Psoas muscle (tissue), 8 donors: Measurements from ENCODE around the gene CACNG3. TPM values are rescaled to one million over a fixed set of nuclear protein-coding genes. Genes with fewer than 3 reads are reported as not detected.
"Not testable (repeated sequence)": the region's sequence is repeated elsewhere in the genome, so short reads cannot be mapped to it uniquely, and the experiment has no call there.

Source experiments
- ATAC-seq, 4 donors: fragments of 200-7000 bp; cut with Tn5 transposase; one replicate each; pipeline ENCODE4 v1.9.1; 2020; ENCODE audit warnings: moderate library complexity in 3 of 4, mild to moderate bottlenecking in 2 of 4
- DNase-seq, 2 donors: peaks; one replicate each; pipeline ENCODE4 v3.0.0-alpha.2; 2020
- H3K27ac ChIP-seq: fragments of 200-600 bp; one replicate; pipeline ENCODE4 v1.8.0; 2022
- H3K27me3 ChIP-seq, 3 donors: fragments of 200-600 bp in 1 of 3; one replicate each; pipeline versions ENCODE4 v1.6.1 to v1.8.0; 2013 to 2022; ENCODE audit warnings: low read length in 2 of 3, mild to moderate bottlenecking in 2 of 3, moderate library complexity in 1 of 3; ENCODE audit not compliant: insufficient read depth in 3 of 3
- H3K36me3 ChIP-seq, 2 donors: fragments of 200-600 bp in 1 of 2; one replicate each; pipeline versions ENCODE4 v1.6.1 to v1.8.0; 2013 to 2022; ENCODE audit warnings: low read depth in 1 of 2, mild to moderate bottlenecking in 1 of 2, moderate library complexity in 1 of 2; ENCODE audit not compliant: insufficient read depth in 1 of 2
- H3K4me1 ChIP-seq: fragments of 200-600 bp; one replicate; pipeline ENCODE4 v1.8.0; 2022
- H3K4me3 ChIP-seq: fragments of 200-600 bp; one replicate; pipeline ENCODE4 v1.8.0; 2022; ENCODE audit warnings: mild to moderate bottlenecking
- H3K9me3 ChIP-seq: fragments of 200-600 bp; one replicate; pipeline ENCODE4 v1.8.0; 2022
- WGBS, 3 donors: extraction: QIAGEN DNeasy Blood & Tissue Kit; methylation state at CpG; one replicate each; pipeline versions ENCODE4 v1.1.6 to v1.1.7; 2013; 5-methylcytosine and 5-hydroxymethylcytosine counted together
- intact Hi-C, 2 donors: fragments of 100-400 bp; cut with DNase I; formaldehyde crosslinking; loops; one replicate each; pipeline versions ENCODE4 v1.11.0 to v1.14.2; 2022
- polyA plus RNA-seq, 3 donors: library from polyadenylated mRNA; stranded (reverse); fragments of 200-250 nt; gene quantifications; one replicate each; pipeline ENCODE4 v1.2.3, GENCODE V29; 2013
- total RNA-seq, 4 donors: library from RNA; stranded (reverse); fragmentation: NEBNext Ultra II Directional in 2 of 4; extraction: Animal tissue kit (Norgen Biotek cat#: 25700) in 2 of 4; gene quantifications; one replicate each; pipeline versions ENCODE4 v1.2.1 to v1.2.4, GENCODE V29; 2021 to 2023
- TF ChIP-seq, protein P1 (sequence below): fragments of 200-600 bp; IDR thresholded peaks from one replicate; pipeline ENCODE4 v1.8.0; 2022; ENCODE audit warnings: antibody characterized with exemption
- donor health status: healthy with polysubstance abuse.
- donor health status: DM: no; HTN: no; CAD: no; lungs with moderate emphysema.
- donor health status: Bipolar disorder and iron deficiency.
- donor health status: healthy.
- donor health status: DM: yes; HTN: yes; CAD: no.
- donor health status: DM: no; HTN: no; CAD: no.
- donor health status: DM: no; HTN: no; CAD: no.
- donor health status: DM: yes; HTN: yes; CAD: no.

CACNG3 gene
- total and polyA plus RNA-seq, 7 donors = 0.03 TPM; not detected in 6

DNA sequence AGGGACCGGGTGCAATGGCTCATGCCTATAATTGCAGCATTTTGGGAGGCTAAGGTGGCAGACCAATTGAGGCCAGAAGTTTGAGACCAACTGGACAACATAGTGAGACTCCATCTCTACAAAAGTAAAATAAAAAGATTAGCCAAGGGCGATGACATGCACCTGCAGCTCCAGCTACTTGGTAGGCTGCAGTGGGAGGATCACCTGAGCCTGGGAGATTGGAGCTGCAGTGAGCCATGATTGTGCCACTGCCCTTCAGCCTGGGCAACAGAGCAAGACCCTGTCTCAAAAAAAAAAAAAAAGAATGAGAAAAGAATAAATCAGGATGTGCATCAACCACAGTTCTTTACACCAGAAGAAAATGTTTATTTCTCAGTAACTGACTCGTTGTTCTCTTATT is 76.0 kb downstream of the CACNG3 start:
- WGBS, 3 donors = 73 to 80% (median 74%) methylated on average over 3 of the region's 3 CpGs
- no peaks in the 10 kb centered on the region for H3K9me3 ChIP-seq
- H3K36me3 ChIP-seq = no peaks in the 10 kb centered on the region
- no peak overlapping the region for H3K27ac ChIP-seq
- intact Hi-C loops = no loop called here
- TF ChIP-seq, protein P1, sequence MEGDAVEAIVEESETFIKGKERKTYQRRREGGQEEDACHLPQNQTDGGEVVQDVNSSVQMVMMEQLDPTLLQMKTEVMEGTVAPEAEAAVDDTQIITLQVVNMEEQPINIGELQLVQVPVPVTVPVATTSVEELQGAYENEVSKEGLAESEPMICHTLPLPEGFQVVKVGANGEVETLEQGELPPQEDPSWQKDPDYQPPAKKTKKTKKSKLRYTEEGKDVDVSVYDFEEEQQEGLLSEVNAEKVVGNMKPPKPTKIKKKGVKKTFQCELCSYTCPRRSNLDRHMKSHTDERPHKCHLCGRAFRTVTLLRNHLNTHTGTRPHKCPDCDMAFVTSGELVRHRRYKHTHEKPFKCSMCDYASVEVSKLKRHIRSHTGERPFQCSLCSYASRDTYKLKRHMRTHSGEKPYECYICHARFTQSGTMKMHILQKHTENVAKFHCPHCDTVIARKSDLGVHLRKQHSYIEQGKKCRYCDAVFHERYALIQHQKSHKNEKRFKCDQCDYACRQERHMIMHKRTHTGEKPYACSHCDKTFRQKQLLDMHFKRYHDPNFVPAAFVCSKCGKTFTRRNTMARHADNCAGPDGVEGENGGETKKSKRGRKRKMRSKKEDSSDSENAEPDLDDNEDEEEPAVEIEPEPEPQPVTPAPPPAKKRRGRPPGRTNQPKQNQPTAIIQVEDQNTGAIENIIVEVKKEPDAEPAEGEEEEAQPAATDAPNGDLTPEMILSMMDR = no peak
- no peaks in the 10 kb centered on the region for H3K27me3 ChIP-seq
- H3K4me1 ChIP-seq = no peaks in the 10 kb centered on the region
- ATAC-seq (no peak), DNase-seq (no peak)
- H3K4me3 ChIP-seq = no peak overlapping the region

DNA sequence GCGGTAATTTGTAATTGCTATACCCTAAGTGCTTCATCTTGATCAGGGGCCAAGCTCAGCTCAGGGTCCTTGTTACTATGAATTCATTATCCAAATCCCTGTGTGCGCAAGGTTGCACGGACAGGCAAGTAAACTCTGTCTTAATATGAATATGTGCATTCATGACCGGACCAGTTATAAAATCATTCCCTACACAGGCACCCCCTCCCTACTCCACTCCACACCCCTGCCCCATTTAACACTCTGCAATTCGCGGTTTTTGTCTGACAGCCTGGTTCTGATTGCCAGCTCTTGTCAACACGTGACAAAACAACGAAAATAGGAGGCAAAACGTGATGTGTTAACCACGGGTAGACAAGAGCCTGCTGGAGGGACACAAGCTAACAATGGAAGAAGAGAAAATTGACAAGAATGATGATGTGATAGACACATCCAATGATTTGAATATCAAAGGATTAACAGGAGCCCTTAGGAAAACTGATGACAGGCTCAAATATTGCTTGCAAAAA is 76.5 kb downstream of the CACNG3 start:
- intact Hi-C loops = no loop called here
- DNase-seq = no peak
- TF ChIP-seq, protein P1 = no peak

DNA sequence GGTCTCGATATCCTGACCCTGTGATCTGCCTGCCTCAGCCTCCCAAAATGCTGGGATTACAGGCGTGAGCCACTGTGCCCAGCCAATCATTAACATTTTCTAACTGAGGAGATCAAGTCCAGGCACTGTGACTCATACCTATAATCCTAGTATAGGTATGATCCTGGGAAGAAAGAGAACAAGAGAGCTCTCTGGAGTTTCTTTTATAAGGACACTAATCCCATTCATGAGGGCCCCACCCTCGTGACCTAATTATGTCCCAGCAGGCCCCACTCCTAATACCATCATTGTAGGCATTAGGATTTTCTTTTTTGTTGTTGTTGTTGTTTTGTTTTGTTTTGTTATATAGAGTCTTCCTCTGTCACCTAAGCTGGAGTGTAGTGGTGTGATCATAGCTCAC is 80.4 kb downstream of the CACNG3 start:
- ATAC-seq = no peak
- no peaks in the 10 kb centered on the region for H3K36me3 ChIP-seq
- H3K9me3 ChIP-seq = no peaks in the 10 kb centered on the region
- TF ChIP-seq, protein P1 = no peak
- no peaks in the 10 kb centered on the region for H3K27me3 ChIP-seq
- no peak overlapping the region for H3K4me3 ChIP-seq
- WGBS, 3 donors = 75 to 78% (median 78%) methylated on average over 3 of the region's 3 CpGs
- intact Hi-C loops = no loop called here
- H3K4me1 ChIP-seq = no peaks in the 10 kb centered on the region
- H3K27ac ChIP-seq = no peak overlapping the region
- no peak for DNase-seq

More for the DNA sequence above, 76.5 kb downstream of the CACNG3 start:
- H3K9me3 ChIP-seq = no peaks in the 10 kb centered on the region
- no peak for ATAC-seq
- no peak overlapping the region for H3K27ac ChIP-seq
- no peaks in the 10 kb centered on the region for H3K36me3 ChIP-seq
- H3K27me3 ChIP-seq = no peaks in the 10 kb centered on the region
- no peak overlapping the region for H3K4me3 ChIP-seq
- no peaks in the 10 kb centered on the region for H3K4me1 ChIP-seq
- WGBS, 3 donors = 73 to 79% (median 76%) methylated on average over 10 of the region's 10 CpGs

DNA sequence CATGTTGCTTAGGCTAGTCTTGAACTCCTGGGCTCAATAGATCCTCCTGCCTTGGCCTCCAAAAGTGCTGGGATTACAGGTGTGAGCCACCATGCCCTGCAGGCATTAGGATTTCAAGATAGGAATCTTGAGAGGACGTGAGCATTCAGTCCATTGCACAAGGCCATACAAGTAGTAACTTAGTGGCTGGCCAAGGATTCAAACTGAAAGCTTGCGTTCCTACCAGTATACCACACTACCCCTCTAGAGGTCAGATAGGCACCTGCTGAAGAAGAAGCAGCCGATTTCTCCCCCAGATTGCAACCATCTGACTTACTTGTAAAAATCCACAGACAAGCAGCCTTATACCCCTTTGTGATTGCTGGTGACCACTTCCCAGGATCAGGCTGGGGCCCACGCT is 80.9 kb downstream of the CACNG3 start:
- no peaks in the 10 kb centered on the region for H3K36me3 ChIP-seq
- DNase-seq = no peak
- 66 to 74% (median 73%) methylated on average over 4 of the region's 4 CpGs for WGBS, 3 donors
- no peaks in the 10 kb centered on the region for H3K9me3 ChIP-seq
- TF ChIP-seq, protein P1 = no peak
- no peak for ATAC-seq
- intact Hi-C loops = no loop called here
- H3K4me1 ChIP-seq = no peaks in the 10 kb centered on the region
- H3K27me3 ChIP-seq = no peaks in the 10 kb centered on the region
- H3K27ac ChIP-seq = no peak overlapping the region
- no peak overlapping the region for H3K4me3 ChIP-seq

DNA sequence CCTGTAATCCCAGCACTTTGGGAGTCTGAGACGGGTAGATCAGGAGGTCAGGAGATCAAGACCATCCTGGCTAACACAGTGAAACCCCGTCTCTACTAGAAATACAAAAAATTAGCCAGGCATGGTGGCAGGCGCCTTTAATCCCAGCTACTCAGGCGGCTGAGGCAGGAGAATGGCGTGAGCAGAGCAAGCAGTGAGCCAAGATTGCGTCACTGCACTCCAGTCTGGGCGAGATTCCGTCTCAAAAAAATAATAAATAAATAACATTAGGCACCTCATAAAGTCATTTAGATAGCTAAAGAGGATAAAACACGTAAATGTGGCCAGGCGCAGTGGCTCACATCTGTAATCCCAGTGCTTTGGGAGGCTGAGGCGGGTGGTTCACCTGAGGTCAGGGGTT is 87.7 kb downstream of the CACNG3 start:
- intact Hi-C loops, ATAC-seq: not testable (repeated sequence)
- WGBS, 3 donors = 75 to 82% (median 81%) methylated on average over 11 of the region's 11 CpGs

More for the DNA sequence above, 87.7 kb downstream of the CACNG3 start:
- H3K9me3 ChIP-seq, H3K4me3 ChIP-seq, H3K27me3 ChIP-seq, H3K27ac ChIP-seq, H3K36me3 ChIP-seq, DNase-seq, H3K4me1 ChIP-seq: not testable (repeated sequence)
